ENCODE data around the gene CD99. TPM values are rescaled to one million over a fixed set of nuclear protein-coding genes. Genes with fewer than 3 reads are reported as not detected.

The CD99 gene, protein sequence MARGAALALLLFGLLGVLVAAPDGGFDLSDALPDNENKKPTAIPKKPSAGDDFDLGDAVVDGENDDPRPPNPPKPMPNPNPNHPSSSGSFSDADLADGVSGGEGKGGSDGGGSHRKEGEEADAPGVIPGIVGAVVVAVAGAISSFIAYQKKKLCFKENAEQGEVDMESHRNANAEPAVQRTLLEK
- 100 to 1,000 TPM; 164 to 191 TPM for total RNA-seq
- long read RNA-seq, transcript CD99-212 (10 exons, 1,089 nt), result minor isoform, 9 of 152 reads
- long read RNA-seq, transcript CD99-205 (10 exons, 1,291 nt), result major isoform, 115 of 152 reads
- long read RNA-seq, partial matches to known transcripts, result 11 of 152 reads
- long read RNA-seq, other reads (novel, unspliced or antisense), result 14 of 152 reads

DNA sequence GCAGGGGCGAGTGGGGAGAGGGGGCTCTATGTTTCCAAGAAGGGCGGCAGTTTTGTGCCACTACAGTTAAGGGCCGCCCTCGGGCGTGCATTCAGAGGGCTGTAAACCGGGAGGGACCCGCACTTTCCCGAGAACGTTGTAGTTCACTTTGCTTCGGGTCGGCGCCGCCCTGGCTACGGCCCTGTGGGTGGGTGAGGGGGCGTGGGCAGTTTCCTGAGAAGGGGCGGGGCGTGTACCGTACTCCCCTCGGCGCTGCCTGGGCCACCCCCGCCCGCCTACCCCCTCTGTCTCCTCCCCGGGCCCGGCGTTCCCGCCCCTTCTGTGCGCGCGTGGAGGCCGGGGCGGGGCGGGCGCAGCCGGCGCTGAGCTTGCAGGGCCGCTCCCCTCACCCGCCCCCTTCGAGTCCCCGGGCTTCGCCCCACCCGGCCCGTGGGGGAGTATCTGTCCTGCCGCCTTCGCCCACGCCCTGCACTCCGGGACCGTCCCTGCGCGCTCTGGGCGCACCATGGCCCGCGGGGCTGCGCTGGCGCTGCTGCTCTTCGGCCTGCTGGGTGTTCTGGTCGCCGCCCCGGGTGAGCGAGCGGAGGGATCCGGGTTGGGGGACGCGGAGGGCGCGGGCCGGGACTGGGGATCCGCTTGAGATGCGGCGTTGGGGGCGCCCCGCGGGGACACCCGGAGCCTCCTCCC, at the start of gene CD99:
Gene CD99, plus strand, starts transcription at position 440 of the 687 bp plus-strand sequence. Its CDS starts 66 bp downstream, at position 506.
- intact Hi-C loops (cut with DNase I, micrococcal nuclease), result no loop called here
- ATAC-seq (peak; percentile 87), DNase-seq (peak; percentile 95 to 96)

DNA sequence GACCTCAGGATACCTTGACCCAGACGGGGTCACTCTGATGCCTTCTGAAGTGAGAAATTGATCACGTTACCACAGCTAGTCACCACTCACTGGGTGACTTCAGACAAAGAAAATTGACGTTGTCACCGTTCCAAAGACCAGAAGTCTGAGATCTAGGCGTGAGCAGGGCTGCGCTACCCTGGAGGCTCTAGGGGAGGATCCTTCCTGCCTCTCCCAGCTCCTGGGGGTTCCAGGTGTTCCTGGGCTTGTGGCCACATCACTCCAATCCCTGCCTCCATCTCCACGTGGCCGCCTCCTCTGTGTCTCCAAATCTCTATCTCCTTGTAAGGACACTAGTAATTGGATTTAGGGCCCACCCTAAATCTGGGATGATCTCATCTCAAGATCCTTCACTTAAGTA, 48.9 kb upstream of the CD99 start:
- no peak for ATAC-seq
- no peak for DNase-seq
- intact Hi-C loops (cut with DNase I, micrococcal nuclease), result loop anchor here (5.0 to 10.0 kb wide), 2 partner anchors 170 to 173 kb away; no protein-coding TSS in a partner anchor

DNA sequence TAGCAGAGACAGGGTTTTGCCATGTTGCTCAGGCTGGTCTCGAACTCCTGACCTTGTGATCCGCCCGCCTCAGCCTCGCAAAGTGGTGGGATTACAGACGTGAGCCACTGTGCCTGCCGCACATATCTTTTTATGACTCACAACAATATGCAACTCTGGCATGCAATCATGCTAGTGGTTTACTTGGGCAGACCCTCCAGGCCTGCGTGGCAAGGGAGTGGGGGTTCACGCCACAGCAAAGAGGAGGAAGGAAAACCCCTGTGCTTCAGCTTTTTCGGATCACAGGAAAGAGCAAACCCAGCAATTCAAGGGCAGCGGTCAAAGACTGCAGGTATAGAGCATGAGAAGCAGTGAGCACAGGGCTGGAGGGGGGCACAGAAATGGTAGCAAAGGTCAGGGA, 48.3 kb upstream of the CD99 start:
- DNase-seq (no peak), ATAC-seq (no peak)
- intact Hi-C loops (cut with DNase I, micrococcal nuclease), result loop anchor here (5.0 to 10.0 kb wide), 2 partner anchors 170 to 172 kb away; no protein-coding TSS in a partner anchor

DNA sequence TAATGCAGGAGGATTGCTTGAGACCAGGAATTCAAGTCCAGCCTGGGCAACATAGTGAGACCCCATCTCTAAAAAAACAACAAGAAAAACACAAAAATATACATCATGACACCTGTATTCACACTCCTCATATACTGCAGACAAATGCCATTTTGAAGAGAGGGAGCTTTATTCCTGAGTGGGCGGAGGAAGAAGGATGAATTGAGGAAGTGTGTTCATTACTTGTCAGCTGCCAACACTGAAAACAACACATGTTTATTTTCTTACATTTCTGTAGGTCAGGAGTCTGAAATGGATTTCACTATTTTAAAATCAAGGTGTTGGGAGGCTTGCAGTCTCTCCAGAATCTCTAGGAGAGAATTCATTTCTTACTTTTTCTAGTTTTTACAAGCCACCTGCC, 47.2 kb upstream of the CD99 start:
- DNase-seq, result no peak
- ATAC-seq, result peak; percentile 29
- intact Hi-C loops (cut with DNase I, micrococcal nuclease), result loop anchor here (5.0 to 10.0 kb wide), 2 partner anchors 168 to 171 kb away; no protein-coding TSS in a partner anchor

DNA sequence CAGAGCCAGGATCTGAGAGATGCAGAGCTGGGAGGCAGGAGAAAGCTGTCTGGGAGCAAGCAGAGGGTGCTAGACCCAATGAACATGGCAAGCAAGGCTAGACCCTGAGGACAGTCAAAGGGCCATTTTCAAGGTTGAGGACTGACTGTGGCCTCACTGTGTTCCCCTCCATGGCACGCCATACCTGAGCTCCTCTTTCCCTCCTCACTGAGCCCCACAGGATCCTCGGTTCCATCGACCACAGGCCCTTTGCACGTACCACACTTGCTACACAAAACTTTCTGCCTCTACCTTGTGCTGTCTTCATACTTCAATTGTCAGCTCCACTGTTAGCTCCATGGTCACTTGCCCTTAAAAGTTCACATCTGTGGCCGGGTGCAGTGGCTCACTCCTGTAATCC, 45.5 kb upstream of the CD99 start:
- DNase-seq, result no peak
- ATAC-seq, result no peak
- intact Hi-C loops (cut with DNase I, micrococcal nuclease), result loop anchor here in 1 of 2 donors (10.0 kb wide), 1 partner anchor 169 kb away; no protein-coding TSS in a partner anchor

DNA sequence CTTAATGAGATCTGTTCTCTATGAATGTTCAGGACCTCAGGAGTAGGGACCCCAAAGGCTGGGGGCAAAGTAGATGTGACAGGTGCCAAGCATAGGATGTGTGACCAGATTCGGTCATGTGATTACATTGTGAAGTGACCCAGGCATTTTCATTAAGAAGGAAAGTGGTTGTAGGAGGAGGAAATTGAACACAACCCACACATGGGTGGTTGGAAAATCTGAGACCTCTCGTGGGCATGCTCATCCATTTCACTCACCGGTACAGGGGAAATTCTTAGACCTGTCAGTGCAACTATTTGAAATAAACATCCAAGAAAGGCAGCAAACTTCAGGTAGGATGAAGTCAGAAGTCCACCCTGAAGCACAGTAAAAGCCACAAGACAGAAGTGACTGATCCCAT, 43.5 kb upstream of the CD99 start:
- ATAC-seq (no peak), DNase-seq (no peak)
- intact Hi-C loops (cut with DNase I, micrococcal nuclease), result loop anchor here in 1 of 2 donors (10.0 kb wide), 1 partner anchor 167 kb away; no protein-coding TSS in a partner anchor

DNA sequence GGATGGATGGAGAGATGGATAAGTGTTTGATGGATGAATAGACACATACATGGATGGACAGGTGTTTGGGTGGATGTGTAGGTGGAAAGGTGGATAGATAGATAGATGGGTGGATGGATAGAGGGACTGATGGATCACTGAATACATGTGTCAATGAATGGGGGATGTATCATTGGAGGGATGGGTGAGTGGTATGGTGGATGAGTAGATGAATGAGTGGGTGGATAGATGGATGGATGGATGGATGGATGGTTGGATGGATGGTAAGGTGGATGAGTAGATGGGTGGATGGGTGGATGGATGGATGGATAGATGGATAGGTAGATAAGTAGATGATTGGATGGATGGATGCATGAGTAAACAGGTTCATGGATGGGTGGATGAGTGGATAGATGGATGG, 41.1 kb upstream of the CD99 start:
- intact Hi-C loops (cut with DNase I, micrococcal nuclease), result no loop called here
- no peak for ATAC-seq
- no peak for DNase-seq

DNA sequence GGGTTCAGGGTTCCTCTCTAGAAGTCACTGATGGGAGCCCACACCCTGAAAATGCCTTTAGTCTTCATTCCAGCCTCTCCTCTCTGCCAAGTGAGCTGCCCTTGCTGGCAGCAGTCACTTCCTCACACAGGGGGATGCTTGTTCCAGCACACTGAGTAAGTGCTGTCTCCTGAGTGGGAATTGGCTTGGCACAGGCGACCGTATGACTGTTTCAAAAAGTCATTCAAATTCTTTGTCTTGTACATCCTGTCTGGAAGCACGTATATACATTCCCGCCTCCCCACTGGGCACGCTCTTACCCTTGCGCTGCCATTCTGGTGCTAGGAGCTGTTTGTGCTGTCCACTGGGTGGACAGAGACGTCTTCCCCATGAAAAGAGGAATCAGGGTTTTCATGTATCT, 40.2 kb upstream of the CD99 start:
- intact Hi-C loops (cut with DNase I, micrococcal nuclease), result no loop called here
- DNase-seq, result no peak
- ATAC-seq, result no peak

DNA sequence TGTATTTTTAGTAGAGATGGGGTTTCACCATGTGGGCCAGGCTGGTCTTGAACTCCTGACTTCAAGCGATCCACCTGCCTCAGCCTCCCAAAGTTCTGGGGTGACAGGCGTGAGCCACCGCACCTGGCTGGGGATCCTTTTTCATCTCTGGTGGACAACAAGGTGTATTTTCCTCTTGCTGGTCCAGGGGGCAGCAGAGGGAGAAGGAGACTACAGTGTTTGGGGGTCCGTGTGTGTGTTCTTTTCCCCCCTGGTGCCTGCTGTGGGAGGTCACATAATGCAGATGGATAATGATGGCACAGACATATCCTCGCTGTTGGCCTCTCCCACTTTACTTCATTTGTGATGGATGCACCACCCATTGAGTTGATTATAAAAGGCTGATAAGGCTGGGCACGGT, 39.0 kb upstream of the CD99 start:
- intact Hi-C loops (cut with DNase I, micrococcal nuclease), result no loop called here
- no peak for DNase-seq
- ATAC-seq, result no peak

DNA sequence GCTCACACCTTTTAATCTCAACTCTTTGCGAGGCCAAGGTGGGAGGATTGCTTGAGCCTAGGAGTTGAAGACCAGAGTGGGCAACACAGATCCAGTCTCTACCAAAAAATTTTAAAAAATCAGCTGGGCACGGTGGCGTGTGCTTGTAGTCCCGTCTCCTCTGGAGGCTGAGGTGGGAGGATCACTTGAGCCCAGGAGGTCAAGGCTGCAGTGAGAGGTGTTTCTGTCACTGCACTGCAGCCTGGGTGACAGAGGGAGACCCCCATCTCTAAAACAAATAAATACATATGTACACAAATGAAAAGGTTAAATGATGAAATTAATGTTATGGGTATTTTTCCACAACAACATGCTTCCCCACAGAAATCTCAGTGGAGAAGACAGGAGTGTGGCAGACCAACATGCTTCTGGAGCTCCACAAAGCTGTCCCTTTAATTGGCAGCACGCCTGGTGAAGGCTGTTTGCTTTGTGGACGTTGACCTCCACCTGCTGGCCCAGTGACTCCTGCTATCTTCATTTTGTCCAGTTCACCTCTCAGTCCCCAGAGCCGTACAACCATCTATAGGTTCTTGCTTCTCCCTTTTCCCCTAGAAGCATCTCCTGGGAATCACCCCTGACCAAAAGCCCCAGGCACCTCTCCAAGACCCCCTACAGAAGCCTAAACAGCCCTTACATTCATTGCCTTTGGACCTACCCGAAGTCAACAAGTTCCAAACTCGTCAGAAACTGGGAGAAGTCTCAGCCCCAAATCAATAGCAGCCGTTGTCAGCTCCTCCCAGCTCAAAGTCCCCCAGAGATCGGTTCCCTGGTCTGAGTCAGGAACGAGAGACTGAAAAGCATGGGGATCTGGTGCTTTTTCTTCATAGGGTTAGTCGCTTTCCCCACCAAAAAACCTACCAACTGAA, 36.4 kb upstream of the CD99 start:
- intact Hi-C loops (cut with DNase I, micrococcal nuclease), result no loop called here
- ATAC-seq, result peak; percentile 97

DNA sequence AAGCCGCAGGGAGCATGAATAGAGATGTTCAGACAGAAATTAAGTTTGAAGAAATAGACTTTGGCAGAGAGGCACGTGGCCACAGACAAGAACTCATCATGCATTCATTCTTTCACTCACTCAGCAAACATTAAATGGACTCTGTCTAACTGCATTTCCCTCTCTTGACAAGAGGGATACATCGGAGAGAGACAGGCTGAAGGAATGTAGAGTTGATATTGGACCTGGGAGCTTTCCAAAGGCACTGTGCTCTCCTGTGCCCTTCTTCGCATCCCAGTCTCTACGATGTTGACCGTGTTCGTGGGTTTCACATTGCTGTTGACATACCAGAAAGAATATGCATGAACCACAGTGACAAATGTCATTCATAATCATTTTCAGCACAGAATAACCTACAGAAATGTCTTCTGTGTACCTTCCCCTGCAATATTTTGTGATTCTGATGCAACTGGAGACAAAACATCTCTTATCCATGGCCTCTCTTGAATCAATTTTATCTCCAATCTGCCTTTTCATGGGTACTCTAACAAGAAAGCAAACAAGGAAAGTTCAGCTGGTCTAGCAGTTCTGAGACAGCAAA, 34.7 kb upstream of the CD99 start:
- DNase-seq (no peak), ATAC-seq (no peak)

More for the DNA sequence above, 36.4 kb upstream of the CD99 start:
- DNase-seq, result peak; percentile 75 to 78

DNA sequence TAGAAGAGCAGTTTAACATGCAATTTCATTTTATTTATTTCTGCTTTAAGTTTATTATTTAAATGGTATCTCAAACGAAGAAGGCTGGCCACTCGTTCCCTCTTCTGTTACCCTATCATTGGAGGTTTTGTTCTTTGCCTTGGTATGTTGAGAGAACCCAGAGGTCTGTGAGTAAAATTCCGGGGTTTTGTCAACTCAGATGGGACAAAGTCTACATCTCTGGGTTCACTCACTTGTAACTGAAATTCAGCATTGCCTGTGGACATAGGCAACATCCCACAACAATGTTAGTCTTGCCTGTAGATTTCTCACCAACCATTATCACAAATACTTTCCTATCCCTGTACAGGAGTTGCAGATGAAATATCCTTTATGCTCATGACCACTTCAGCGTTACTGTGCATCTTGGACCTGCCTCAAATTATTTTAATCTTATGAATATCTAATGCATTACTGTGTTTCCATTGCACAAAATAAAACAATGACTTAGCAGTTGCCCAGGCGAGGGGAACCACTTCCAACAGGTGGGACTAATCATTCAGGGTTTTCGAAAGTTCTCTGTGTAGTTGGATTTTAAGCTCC, 33.5 kb upstream of the CD99 start:
- no peak for DNase-seq
- intact Hi-C loops (cut with DNase I, micrococcal nuclease), result no loop called here
- no peak for ATAC-seq

More for the DNA sequence above, 34.7 kb upstream of the CD99 start:
- intact Hi-C loops (cut with DNase I, micrococcal nuclease), result no loop called here

DNA sequence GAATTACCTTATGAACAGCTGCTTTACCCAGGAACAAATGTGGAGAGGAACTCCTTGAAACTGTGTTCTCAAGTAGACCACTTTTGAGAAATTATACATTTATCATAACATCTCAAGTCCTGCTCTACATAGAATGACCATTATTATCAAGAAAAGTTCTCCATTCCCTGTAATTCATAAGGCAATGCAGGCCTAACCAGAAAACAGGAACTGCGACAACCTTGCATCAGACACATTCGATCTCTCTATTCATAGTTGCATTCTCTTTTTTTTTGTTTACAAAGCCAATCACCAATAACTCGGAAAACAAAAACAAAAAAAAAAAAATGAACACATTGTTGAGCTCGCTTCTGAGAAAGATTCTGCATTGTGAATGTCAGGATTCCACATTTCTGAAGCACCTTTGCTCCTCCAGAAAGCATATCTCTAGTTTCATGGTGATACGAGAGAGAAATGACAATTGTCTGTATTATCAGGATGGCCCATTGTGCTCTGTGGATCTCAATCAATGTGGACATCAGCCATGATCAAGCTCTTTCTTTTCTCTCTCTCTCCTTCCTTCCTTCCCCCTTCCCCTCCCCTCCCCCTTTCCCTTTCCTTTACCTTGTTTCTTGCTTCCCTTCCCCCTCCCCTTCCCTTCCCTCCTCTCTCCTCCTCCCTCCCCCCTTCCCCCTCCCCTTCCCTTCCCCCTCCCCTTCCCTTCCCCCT, 32.4 kb upstream of the CD99 start:
- intact Hi-C loops (cut with DNase I, micrococcal nuclease), result no loop called here
- DNase-seq (no peak), ATAC-seq (no peak)

DNA sequence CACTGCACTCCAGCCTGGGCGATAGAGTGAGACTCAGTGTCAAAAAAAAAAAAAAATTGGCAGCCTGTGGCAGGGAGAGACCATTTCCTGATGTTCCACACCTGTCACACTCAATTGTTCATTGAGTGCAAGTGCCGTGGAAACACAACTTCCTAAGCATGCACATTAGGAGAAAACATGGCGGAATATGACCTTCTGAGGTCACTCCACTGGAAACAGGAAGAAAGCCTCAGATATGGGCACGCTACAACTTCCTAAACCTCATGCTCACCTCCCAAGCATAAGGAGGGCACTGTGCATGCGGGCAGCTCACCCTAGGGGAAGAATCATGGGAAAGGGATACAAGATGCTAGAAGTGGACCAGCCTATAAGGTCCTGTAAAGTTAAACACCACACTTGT, 28.5 kb upstream of the CD99 start:
- ATAC-seq, result no peak
- intact Hi-C loops (cut with DNase I, micrococcal nuclease), result no loop called here
- DNase-seq, result no peak

DNA sequence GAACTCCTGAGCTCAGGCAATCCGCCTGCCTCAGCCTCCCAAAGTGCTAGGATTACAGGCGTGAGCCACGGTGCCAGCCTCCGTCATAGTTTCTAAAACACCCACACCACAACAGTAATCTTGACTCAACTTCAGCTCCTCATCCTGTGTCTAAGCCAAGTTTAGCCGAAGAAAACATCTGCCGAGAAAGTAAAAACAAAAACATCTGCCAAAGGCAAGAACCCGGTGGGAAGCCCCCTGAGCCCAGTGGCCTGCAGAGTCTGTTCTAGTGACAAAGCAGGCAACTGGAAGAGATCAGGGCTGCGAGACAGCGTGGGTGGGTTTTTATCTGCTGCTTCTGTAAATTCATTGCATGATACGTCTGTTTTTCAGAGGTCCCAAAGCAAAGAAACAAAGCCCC, 26.6 kb upstream of the CD99 start:
- intact Hi-C loops (cut with DNase I, micrococcal nuclease), result no loop called here
- no peak for ATAC-seq
- no peak for DNase-seq

DNA sequence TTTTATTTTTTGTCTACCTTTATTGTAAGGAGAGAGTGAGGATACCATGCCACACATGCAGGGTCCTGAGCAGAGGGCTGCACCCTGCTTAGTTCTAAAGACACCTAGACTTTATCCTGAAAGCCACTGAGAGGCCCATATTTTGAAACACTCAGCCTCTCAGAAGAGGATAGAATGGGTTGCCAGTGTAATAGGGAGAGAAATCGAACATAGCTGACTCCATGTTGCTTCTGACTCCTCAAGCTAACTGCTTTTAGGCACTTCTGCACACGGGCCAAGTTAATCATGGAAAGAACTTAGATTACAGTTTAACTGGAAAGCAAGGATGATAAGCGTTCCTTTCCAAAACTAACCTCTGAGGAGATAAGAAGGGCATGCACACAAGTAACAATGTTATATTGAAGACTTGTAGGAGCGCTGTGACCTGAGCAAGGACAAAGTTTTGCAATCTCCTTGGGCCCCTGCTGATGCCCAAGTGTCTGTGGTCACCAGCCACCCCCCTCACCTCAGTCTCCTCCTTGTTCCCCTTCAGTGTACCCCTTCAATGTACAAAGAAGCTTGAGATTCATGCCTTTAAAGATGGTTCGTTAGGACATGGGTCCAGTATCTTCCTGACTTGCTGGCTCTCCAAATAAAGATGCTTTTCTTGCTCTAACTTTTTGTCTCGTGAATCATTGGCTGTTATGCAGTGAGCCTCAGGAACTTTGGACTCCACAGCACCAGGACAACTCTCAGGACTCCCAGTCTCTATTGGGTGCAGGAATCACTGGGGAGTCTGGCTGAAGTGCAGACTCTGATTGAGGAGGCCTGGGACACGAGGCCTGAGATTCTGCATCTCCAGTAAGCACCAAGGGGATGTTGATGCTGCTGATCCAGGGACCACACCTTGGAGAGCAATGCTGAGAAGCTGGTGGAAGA, 25.4 kb upstream of the CD99 start:
- ATAC-seq (peak; percentile 36), DNase-seq (no peak)
- intact Hi-C loops (cut with DNase I, micrococcal nuclease), result no loop called here

DNA sequence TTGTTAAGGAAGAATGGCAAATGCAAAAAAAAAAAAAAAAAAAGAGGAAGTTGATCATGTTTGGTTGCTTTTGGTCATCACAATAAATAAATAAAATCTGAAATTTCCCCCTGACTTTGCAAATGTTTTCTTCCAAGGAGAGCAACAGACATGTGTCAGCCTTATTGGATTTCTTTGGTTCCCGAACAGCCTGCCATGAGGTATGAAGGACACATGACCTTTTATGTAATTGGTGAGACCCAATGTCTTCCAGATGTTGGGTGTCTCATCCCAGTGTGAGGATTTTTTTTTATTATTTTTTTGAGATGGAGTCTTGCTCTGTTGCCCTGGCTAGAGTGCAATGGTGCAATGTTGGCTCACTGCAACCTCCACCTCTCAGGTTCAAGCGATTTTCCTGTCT, 24.6 kb upstream of the CD99 start:
- no peak for ATAC-seq
- DNase-seq, result no peak
- intact Hi-C loops (cut with DNase I, micrococcal nuclease), result no loop called here
